MCF 10A (cell line): ENCODE data around the gene FRMPD1. TPM values are rescaled to one million over a fixed set of nuclear protein-coding genes. Genes with fewer than 3 reads are reported as not detected.

ENCODE experiments used
- BruUV-seq: library from RNA; stranded (reverse); fragments of 400-500 nt; replicated peaks from 2 replicates; lab custom pipeline; 2021; lab: Mats Ljungman, UMichigan
- CTCF ChIA-PET: fragments of 300-600 bp; sonication (Branson Sonifier 250); formaldehyde crosslinking; extraction: SDS; loops from one replicate; lab custom pipeline; 2021; ENCODE audit warnings: antibody characterized with exemption, inconsistent platforms; lab: Yijun Ruan, JAX
- POLR2A ChIA-PET: fragments of 300-600, 350-650 bp; sonication (Branson Sonifier 250); formaldehyde crosslinking; extraction: SDS; loops from one replicate; lab custom pipeline; 2020; ENCODE audit warnings: antibody characterized with exemption, inconsistent platforms; lab: Yijun Ruan, JAX
- DNase-seq: peaks from one replicate; pipeline ENCODE4 v3.0.0-alpha.2; 2018; ENCODE audit not compliant: unreplicated experiment
- H3K27ac Mint-ChIP-seq: one replicate; pipeline ENCODE4 v1.8.0; 2022; ENCODE audit warnings: mild to moderate bottlenecking, low read depth, mixed read lengths; ENCODE audit not compliant: unreplicated experiment
- H3K27me3 Mint-ChIP-seq: one replicate; pipeline ENCODE4 v1.8.0; 2022; ENCODE audit warnings: mixed read lengths; ENCODE audit not compliant: insufficient read depth, unreplicated experiment
- H3K36me3 Mint-ChIP-seq: one replicate; pipeline ENCODE4 v1.8.0; 2022; ENCODE audit warnings: mild to moderate bottlenecking, moderate library complexity, mixed read lengths; ENCODE audit not compliant: insufficient read depth, unreplicated experiment
- H3K4me1 Mint-ChIP-seq: one replicate; pipeline ENCODE4 v1.8.0; 2022; ENCODE audit warnings: mixed read lengths; ENCODE audit not compliant: insufficient read depth, unreplicated experiment
- H3K4me3 Mint-ChIP-seq: one replicate; pipeline ENCODE4 v1.8.0; 2022; ENCODE audit warnings: mild to moderate bottlenecking, moderate library complexity, mixed read lengths; ENCODE audit not compliant: unreplicated experiment
- H3K9me3 Mint-ChIP-seq: one replicate; pipeline ENCODE4 v1.8.0; 2022; ENCODE audit warnings: mixed read lengths; ENCODE audit not compliant: unreplicated experiment
- CTCF ChIP-seq: fragments of 200-600 bp; IDR thresholded peaks from one replicate; pipeline ENCODE4 v1.8.0; 2022; ENCODE audit warnings: antibody characterized with exemption, mild to moderate bottlenecking; ENCODE audit not compliant: unreplicated experiment
- intact Hi-C: fragments of 100-400 bp; cut with micrococcal nuclease; formaldehyde crosslinking; loops from 2 replicates; pipeline ENCODE4 v1.14.1; 2022
- total RNA-seq: library from RNA; stranded (reverse); gene quantifications from 2 replicates; pipeline ENCODE4 v1.2.3, GENCODE V29; 2022

The FRMPD1 gene
- total RNA-seq, 1 experiment from 2014 or later, result not detected

GRCh38 chr9:37639841-37640240 lies 10.9 kb upstream of the FRMPD1 start:
- no TSS peak for BruUV-seq
- ChIA-PET POLR2A (interaction anchor here (1.1 to 2.5 kb wide), 2 partner anchors 37 to 48 kb away, joined by 4 to 8 read pairs; partner anchors contain the start of gene TOMM5), CTCF (interaction anchor here (0.9 kb wide), 1 partner anchor 14 kb away, joined by 3 read pairs; no protein-coding TSS in a partner anchor)
- Mint-ChIP-seq H3K4me1 (no peaks in the 10 kb centered on the region), H3K27ac (no peak overlapping the region), H3K4me3 (no peak overlapping the region), H3K27me3 (peaks cover 32% of the 10 kb centered on the region), H3K36me3 (no peaks in the 10 kb centered on the region), H3K9me3 (no peaks in the 10 kb centered on the region)
- no peak for DNase-seq
- TF ChIP-seq CTCF, result no peak
- intact Hi-C loops, result no loop called here

GRCh38 chr9:37640246-37640645 lies 10.5 kb upstream of the FRMPD1 start:
- no peaks in the 10 kb centered on the region for H3K36me3 Mint-ChIP-seq
- DNase-seq, result no peak
- no peak for TF ChIP-seq CTCF
- no TSS peak for BruUV-seq
- ChIA-PET CTCF (interaction anchor here (0.6 kb wide), 1 partner anchor 132 kb away, joined by 3 read pairs; no protein-coding TSS in a partner anchor), POLR2A (no interaction called here)
- no peak overlapping the region for H3K27ac Mint-ChIP-seq
- intact Hi-C loops, result no loop called here
- H3K4me1 Mint-ChIP-seq, result no peaks in the 10 kb centered on the region
- H3K4me3 Mint-ChIP-seq, result no peak overlapping the region
- H3K27me3 Mint-ChIP-seq, result peaks cover 32% of the 10 kb centered on the region
- no peaks in the 10 kb centered on the region for H3K9me3 Mint-ChIP-seq

- intact Hi-C loops, result no loop called here
- ChIA-PET POLR2A (interaction anchor here (0.6 kb wide), 1 partner anchor 15 kb away, joined by 3 read pairs; no protein-coding TSS in a partner anchor), CTCF (interaction anchor here (0.7 kb wide), 1 partner anchor 569 kb away, joined by 3 read pairs; no protein-coding TSS in a partner anchor)
- H3K4me3 Mint-ChIP-seq, result no peak overlapping the region
- H3K36me3 Mint-ChIP-seq, result no peaks in the 10 kb centered on the region
- BruUV-seq, result no TSS peak
- no peaks in the 10 kb centered on the region for H3K9me3 Mint-ChIP-seq
- peaks cover 42% of the 10 kb centered on the region for H3K27me3 Mint-ChIP-seq
- no peak for TF ChIP-seq CTCF
- H3K27ac Mint-ChIP-seq, result no peak overlapping the region
- no peaks in the 10 kb centered on the region for H3K4me1 Mint-ChIP-seq
- no peak for DNase-seq
Measured at GRCh38 chr9:37641331-37641730, 9.4 kb upstream of the FRMPD1 start.

- ChIA-PET CTCF (no interaction called here), POLR2A (interaction anchor here (0.6 to 0.9 kb wide), 2 partner anchors 55 to 159 kb away, joined by 3 read pairs; no protein-coding TSS in a partner anchor)
- Mint-ChIP-seq H3K27me3 (peaks cover 61% of the 10 kb centered on the region), H3K4me1 (no peaks in the 10 kb centered on the region), H3K4me3 (no peak overlapping the region), H3K9me3 (no peaks in the 10 kb centered on the region), H3K27ac (no peak overlapping the region), H3K36me3 (no peaks in the 10 kb centered on the region)
- no peak for DNase-seq
- intact Hi-C loops, result no loop called here
- TF ChIP-seq CTCF, result no peak
- BruUV-seq, result no TSS peak
Measured at GRCh38 chr9:37643214-37643613, 7.5 kb upstream of the FRMPD1 start.
